DOHH2 (cell line): ENCODE results near the gene CCDC61.

ENCODE experiments used
- H3F3A ChIP-seq: fragments of 200-600 bp; sonication (generic), shearing (Covaris generic); 2 replicates; pipeline ENCODE4 v1.6.0; 2016; ENCODE audit warnings: antibody characterized with exemption, mild to moderate bottlenecking; ENCODE audit not compliant: control insufficient read depth, insufficient read depth
- H3K27ac ChIP-seq: fragments of 200-600 bp; sonication (generic); 2 replicates; pipeline ENCODE4 v1.5.1; 2014; ENCODE audit warnings: low read depth, mild to moderate bottlenecking, low read length, moderate library complexity
- H3K27me3 ChIP-seq: fragments of 200-600 bp; sonication (generic); 2 replicates; pipeline ENCODE4 v1.6.1; 2014; ENCODE audit warnings: mild to moderate bottlenecking, low read length, mixed read lengths; ENCODE audit not compliant: control insufficient read depth
- H3K36me3 ChIP-seq: fragments of 200-600 bp; sonication (generic); 2 replicates; pipeline ENCODE4 v1.6.1; 2014; ENCODE audit warnings: mild to moderate bottlenecking, low read length, moderate library complexity, mixed read lengths; ENCODE audit not compliant: control insufficient read depth
- H3K4me1 ChIP-seq: fragments of 200-600 bp; sonication (generic); 2 replicates; pipeline ENCODE4 v1.6.1; 2014; ENCODE audit warnings: mild to moderate bottlenecking, low read length, mixed read lengths; ENCODE audit not compliant: control insufficient read depth
- H3K4me2 ChIP-seq: fragments of 200-600 bp; sonication (generic); 2 replicates; pipeline ENCODE4 v1.6.0; 2014; ENCODE audit warnings: mild to moderate bottlenecking, low read length, moderate library complexity
- H3K4me3 ChIP-seq: fragments of 200-600 bp; sonication (generic); 2 replicates; pipeline ENCODE4 v1.5.1; 2014; ENCODE audit warnings: mild to moderate bottlenecking, low read length, mixed read lengths
- H3K79me2 ChIP-seq: fragments of 200-600 bp; sonication (generic); 2 replicates; pipeline ENCODE4 v1.6.1; 2014; ENCODE audit warnings: mild to moderate bottlenecking, low read length, mixed read lengths; ENCODE audit not compliant: control insufficient read depth
- H3K9me2 ChIP-seq: fragments of 200-600 bp; sonication (generic); replicated peaks from 2 replicates; pipeline ENCODE4 v1.6.1; 2014; ENCODE audit warnings: mild to moderate bottlenecking, low read length, mixed read lengths; ENCODE audit not compliant: control insufficient read depth
- H3K9me3 ChIP-seq: fragments of 200-600 bp; sonication (generic); 2 replicates; pipeline ENCODE4 v1.6.1; 2014; ENCODE audit warnings: antibody characterized with exemption, low read length, mixed read lengths; ENCODE audit not compliant: control insufficient read depth, insufficient read depth
- H4K20me1 ChIP-seq: fragments of 200-600 bp; sonication (generic); 2 replicates; pipeline ENCODE4 v1.6.0; 2014; ENCODE audit warnings: low read depth, mild to moderate bottlenecking, antibody characterized with exemption, low read length, moderate library complexity; ENCODE audit not compliant: control insufficient read depth, insufficient read depth
- EZH2phosphoT487 ChIP-seq: fragments of 200-600 bp; sonication (generic); IDR thresholded peaks from 2 replicates; pipeline ENCODE4 v1.6.1; 2017; ENCODE audit warnings: borderline replicate concordance, mild to moderate bottlenecking, antibody characterized with exemption, low read length, moderate library complexity, mixed read lengths
- TF ChIP-seq, protein P1 (sequence below): fragments of 200-600 bp; sonication (generic); IDR thresholded peaks from one replicate; pipeline ENCODE4 v1.5.1; 2014; ENCODE audit warnings: antibody characterized with exemption, mild to moderate bottlenecking, low read depth, low read length; ENCODE audit not compliant: poor library complexity, severe bottlenecking

CCDC61 gene

DNA sequence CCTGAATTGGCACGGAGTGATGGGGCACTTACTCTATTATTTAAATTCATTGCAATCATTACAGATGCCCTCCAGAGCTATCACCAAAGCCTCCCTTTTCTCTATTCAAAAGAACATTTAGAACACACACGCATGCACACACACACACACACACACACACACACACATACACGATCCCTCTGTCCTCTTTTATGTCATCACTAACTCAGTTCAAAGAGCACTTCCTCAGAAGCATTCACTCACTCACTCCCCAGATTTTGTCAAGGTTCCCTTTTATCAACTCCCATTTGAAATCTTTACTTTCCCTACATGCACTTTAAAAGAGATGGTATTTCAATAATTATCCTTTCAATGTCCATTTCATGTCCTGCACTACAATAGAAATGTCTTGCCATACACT lies 67.9 kb downstream of the CCDC61 start:
- no peak for TF ChIP-seq EZH2phosphoT487
- TF ChIP-seq, protein P1, sequence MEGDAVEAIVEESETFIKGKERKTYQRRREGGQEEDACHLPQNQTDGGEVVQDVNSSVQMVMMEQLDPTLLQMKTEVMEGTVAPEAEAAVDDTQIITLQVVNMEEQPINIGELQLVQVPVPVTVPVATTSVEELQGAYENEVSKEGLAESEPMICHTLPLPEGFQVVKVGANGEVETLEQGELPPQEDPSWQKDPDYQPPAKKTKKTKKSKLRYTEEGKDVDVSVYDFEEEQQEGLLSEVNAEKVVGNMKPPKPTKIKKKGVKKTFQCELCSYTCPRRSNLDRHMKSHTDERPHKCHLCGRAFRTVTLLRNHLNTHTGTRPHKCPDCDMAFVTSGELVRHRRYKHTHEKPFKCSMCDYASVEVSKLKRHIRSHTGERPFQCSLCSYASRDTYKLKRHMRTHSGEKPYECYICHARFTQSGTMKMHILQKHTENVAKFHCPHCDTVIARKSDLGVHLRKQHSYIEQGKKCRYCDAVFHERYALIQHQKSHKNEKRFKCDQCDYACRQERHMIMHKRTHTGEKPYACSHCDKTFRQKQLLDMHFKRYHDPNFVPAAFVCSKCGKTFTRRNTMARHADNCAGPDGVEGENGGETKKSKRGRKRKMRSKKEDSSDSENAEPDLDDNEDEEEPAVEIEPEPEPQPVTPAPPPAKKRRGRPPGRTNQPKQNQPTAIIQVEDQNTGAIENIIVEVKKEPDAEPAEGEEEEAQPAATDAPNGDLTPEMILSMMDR = no peak
- H3K27ac ChIP-seq = no peak overlapping the region
- no peak overlapping the region for H3K4me2 ChIP-seq
- H3F3A ChIP-seq = no peaks in the 10 kb centered on the region
- H3K4me3 ChIP-seq = no peak overlapping the region
- 0 out of 2 replicates have a peak, but pooled peaks cover 3% of the 10 kb centered on the region for H3K9me3 ChIP-seq
- no peaks in the 10 kb centered on the region for H3K36me3 ChIP-seq
- H3K79me2 ChIP-seq = no peaks in the 10 kb centered on the region
- H3K27me3 ChIP-seq = peaks cover 13% of the 10 kb centered on the region
- H4K20me1 ChIP-seq = no peaks in the 10 kb centered on the region
- H3K9me2 ChIP-seq = no peaks in the 10 kb centered on the region
- H3K4me1 ChIP-seq = no peaks in the 10 kb centered on the region

DNA sequence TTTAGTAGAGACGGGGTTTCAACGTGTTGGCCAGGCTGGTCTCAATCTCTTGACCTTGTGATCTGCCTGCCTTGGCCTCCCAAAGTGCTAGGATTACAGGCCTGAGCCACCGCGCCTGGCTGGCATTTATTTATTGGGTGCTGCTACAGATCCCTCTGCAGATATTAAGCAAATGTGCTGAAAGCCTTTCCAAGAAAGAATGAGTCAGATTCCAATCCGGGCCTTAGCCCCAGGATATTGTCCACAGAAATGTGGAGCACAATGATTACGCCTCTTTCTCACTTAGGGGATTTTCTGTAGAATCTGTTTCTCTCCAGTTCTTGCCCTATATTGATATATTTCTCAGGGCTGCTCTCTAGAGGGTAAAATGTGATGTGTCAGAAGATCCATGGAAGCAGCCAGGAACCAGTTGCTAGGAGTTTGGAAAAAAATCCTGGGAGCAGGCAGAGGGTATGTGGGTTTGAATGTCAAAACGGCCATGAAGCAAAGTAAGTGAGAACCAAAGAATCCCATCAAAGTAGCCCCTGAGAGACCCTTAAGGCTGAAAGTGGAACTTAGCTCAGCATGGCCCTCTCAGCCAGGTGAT lies 70.3 kb downstream of the CCDC61 start:
- Histone ChIP-seq H3K27me3 (peaks cover 32% of the 10 kb centered on the region), H3K4me1 (no peaks in the 10 kb centered on the region), H4K20me1 (no peaks in the 10 kb centered on the region), H3K4me2 (no peak overlapping the region), H3K36me3 (no peaks in the 10 kb centered on the region), H3K4me3 (no peak overlapping the region), H3K27ac (no peak overlapping the region), H3F3A (no peaks in the 10 kb centered on the region), H3K79me2 (no peaks in the 10 kb centered on the region), H3K9me2 (no peaks in the 10 kb centered on the region), H3K9me3 (no peaks in the 10 kb centered on the region)
- TF ChIP-seq EZH2phosphoT487 = no peak
- TF ChIP-seq, protein P1 = no peak

GRCh38 chr19:46066471-46066870 lies 71.2 kb downstream of the CCDC61 start:
- no peaks in the 10 kb centered on the region for H3K36me3 ChIP-seq
- no peak overlapping the region for H3K4me3 ChIP-seq
- no peak overlapping the region for H3K4me2 ChIP-seq
- H3K9me3 ChIP-seq = no peaks in the 10 kb centered on the region
- no peaks in the 10 kb centered on the region for H3F3A ChIP-seq
- peaks cover 38% of the 10 kb centered on the region for H3K27me3 ChIP-seq
- no peaks in the 10 kb centered on the region for H3K79me2 ChIP-seq
- H4K20me1 ChIP-seq = no peaks in the 10 kb centered on the region
- H3K4me1 ChIP-seq = no peaks in the 10 kb centered on the region
- no peaks in the 10 kb centered on the region for H3K9me2 ChIP-seq
- no peak overlapping the region for H3K27ac ChIP-seq
- TF ChIP-seq, protein P1 = no peak
- no peak for TF ChIP-seq EZH2phosphoT487
